NCI-H187 (cell line): Measurements from ENCODE around the gene SLC38A1.

Source experiments
- DNase-seq, 2 experiments: peaks; one replicate each; lab custom pipeline; 2025; lab: John Stamatoyannopoulos, UW

Gene SLC38A1

GRCh38 chr12:46230983-46231382, 37.9 kb downstream of the SLC38A1 start:
- no peak for DNase-seq

- no peak for DNase-seq
Observed at GRCh38 chr12:46230306-46230705, 38.5 kb downstream of the SLC38A1 start.

GRCh38 chr12:46227616-46228015, 41.2 kb downstream of the SLC38A1 start:
- no peak for DNase-seq

GRCh38 chr12:46224386-46224785, 44.5 kb downstream of the SLC38A1 start:
- DNase-seq: no peak

GRCh38 chr12:46223047-46223446, 45.8 kb downstream of the SLC38A1 start:
- no peak for DNase-seq

GRCh38 chr12:46222636-46223035, 46.2 kb downstream of the SLC38A1 start:
- DNase-seq: no peak

- no peak for DNase-seq
Observed at GRCh38 chr12:46221255-46222128, 47.4 kb downstream of the SLC38A1 start.

- DNase-seq: no peak
Observed at GRCh38 chr12:46219877-46220655, 48.8 kb downstream of the SLC38A1 start.

- no peak for DNase-seq
Observed at GRCh38 chr12:46219132-46219876, 49.5 kb downstream of the SLC38A1 start.

- no peak for DNase-seq
Observed at GRCh38 chr12:46218322-46219095, 50.3 kb downstream of the SLC38A1 start.

GRCh38 chr12:46217541-46218321, 51.1 kb downstream of the SLC38A1 start:
- DNase-seq: no peak

GRCh38 chr12:46214668-46215436, 54.0 kb downstream of the SLC38A1 start:
- DNase-seq: no peak

GRCh38 chr12:46212108-46212982, 56.5 kb downstream of the SLC38A1 start:
- no peak for DNase-seq

GRCh38 chr12:46210873-46211439, 57.9 kb downstream of the SLC38A1 start:
- no peak for DNase-seq

- DNase-seq: peak; percentile 89
Observed at GRCh38 chr12:46209914-46210872, 58.6 kb downstream of the SLC38A1 start.

- no peak for DNase-seq
Observed at GRCh38 chr12:46209170-46209569, 59.7 kb downstream of the SLC38A1 start.

GRCh38 chr12:46208370-46208769, 60.5 kb downstream of the SLC38A1 start:
- DNase-seq: no peak
